GM11168 (cell line): ENCODE measurements around the gene MTCP1.

ENCODE experiments used
- in situ Hi-C: fragments of 300-500 bp; cut with MboI; formaldehyde crosslinking; loops from one replicate; pipeline ENCODE4 v1.12.0; 2022; ENCODE audit warnings: low sequenced_read_pairs; ENCODE audit not compliant: unreplicated experiment

The MTCP1 gene

DNA sequence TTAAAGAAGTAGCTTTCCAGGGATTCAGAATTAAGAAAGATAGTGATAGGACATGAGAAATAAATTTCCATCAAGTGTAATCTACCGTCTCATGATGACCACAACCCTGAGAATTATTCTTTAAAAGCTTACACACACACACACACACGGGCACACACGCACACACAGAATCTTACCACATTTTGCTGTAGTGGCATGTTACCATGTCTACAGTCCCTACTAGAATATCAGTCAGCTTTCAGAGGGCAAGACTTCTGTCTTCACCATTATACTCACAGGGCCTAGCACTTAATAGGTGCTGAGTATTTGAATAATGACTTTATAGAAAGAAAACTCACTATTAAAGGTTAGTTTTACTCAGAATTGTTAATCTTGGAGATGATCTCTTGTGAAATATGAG, 15.4 kb downstream of the MTCP1 start:
- in situ Hi-C loops: loop anchor here (5.0 kb wide), 1 partner anchor 73 kb away; no protein-coding TSS in a partner anchor

DNA sequence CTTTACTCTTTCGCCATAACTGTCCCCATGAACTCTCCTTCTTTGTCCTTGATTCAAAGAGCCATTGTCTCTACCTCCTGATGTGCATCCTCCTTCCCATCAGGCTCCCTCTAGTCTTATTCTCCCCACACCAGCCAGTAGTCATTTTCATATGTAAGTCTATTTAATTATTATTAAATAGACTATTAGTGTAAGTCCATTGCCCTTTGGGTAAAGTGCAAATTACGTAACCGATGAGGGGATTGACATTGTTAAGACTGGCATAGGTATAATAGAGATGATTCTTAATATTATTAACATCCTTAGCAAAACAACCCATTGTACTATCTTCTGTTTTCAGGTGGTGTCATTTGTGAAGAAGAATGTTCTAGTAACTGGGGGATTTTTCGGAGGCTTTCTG, 16.7 kb downstream of the MTCP1 start:
- in situ Hi-C loops: no loop called here

DNA sequence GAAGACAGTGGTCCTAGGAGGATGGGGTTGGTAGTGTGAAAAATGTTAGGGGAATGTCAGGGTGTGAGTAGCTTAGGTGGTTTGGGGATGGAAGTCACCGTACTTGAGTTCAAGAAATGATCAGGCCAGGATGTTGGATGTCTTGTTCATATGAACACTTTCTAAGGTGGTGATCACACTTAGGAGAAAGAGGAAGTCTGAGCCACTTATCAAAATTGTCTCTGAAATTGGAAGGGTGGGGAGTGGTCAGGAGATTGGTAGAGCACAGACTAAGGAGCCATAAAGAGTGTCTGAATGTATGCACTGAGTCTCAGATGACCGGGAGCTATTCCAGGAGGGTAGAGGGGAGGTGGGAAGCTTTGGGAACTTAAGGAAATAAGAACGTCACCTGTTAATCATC, 17.3 kb downstream of the MTCP1 start:
- in situ Hi-C loops: no loop called here

DNA sequence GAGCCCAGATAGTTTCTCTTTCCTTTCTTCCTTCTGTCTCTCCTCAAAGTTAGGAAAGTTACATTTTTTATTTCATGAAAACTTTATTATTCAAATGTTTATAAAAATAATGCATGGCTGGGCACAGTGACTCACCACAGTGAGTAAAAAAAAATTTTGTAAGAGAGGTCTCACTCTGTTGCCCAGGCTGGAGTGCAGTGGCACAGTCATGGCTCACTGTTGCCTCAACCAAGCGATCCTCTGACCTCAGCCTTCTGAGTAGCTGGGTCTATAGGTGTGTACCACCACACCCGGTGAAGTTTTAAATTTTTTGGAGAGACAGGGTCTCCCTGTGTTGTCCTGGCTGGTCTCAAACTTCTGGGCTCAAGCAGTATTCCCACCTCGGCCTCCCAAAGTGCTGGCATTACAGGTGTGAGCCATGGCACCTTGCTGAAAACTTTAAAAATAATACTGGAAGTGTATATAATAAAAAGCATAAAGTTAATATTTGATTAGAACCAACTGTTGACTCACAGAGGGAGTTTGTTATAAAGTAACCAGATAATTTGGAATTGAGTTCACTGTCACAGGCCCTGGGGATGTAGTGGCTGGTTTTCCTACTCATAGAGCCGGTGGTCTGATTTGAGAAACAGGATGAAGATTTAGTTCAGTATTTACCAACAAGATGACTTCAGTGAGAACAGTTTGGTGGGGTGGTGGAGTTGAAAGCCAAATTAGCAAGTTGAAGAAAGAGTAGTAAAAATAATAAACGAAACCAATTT, 18.0 kb downstream of the MTCP1 start:
- in situ Hi-C loops: no loop called here

DNA sequence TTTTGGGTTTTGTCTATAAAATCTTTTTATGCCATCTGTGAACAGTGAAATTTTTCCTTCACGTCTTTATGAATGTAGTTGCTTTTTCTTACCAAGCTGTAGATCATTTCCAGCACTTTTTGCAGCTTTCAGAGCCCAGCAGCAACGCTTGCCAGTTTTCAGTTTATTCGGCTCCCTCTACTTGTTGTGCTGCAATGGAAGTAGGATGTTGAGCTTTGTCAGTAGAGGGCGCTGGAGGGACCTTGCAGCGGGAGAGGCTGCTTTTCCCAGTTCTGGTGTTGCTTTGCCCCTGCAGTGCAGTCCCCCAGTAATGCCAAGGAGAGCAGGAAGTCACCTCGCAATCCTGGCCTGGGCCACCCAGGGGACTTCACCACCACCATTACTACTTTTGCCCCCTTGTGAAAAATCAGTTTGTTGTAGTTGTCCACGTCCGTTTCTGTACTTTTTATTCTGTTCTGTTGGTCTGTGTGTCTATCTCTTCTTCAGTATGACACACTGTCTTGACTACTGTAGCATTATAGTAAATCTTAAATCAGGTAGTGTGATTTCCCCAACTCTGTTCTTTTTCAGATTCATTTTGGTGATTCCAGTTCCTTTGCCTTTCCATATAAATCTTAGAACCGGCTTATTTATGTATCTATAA, 21.8 kb downstream of the MTCP1 start:
- in situ Hi-C loops: no loop called here

DNA sequence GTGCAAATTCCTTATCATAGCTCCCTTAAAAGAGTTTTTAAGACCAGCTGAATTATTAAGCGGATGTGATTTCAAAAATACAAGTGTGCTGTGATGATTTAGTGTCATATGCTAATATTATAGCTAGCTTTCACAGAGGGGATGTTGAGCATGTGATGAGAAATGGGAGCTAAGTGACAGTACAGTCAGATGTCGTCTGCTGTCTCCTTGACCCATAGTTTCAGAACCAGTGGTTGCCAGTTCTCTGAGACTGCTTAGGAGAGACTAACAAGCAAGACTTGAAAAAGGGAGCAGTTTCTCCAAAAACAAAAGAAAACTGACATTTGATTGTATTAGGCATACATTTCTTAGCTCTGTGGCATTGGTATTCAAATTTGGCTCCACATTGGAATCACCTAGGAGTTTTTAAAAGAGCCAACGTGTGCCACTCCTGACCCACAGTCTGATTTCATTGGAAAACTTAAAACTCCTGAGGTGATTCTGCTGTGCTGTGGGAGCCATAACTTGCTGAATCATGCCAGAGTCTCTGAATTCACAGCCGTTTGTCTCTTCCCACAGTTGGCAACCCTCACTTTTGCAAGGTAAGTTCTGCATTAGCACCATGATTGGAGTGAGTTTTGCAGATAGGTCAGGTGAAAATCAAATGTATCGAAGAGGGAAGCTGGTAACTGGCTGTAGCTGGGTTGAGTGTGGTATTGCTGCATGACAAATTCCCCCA, 24.0 kb downstream of the MTCP1 start:
- in situ Hi-C loops: no loop called here

DNA sequence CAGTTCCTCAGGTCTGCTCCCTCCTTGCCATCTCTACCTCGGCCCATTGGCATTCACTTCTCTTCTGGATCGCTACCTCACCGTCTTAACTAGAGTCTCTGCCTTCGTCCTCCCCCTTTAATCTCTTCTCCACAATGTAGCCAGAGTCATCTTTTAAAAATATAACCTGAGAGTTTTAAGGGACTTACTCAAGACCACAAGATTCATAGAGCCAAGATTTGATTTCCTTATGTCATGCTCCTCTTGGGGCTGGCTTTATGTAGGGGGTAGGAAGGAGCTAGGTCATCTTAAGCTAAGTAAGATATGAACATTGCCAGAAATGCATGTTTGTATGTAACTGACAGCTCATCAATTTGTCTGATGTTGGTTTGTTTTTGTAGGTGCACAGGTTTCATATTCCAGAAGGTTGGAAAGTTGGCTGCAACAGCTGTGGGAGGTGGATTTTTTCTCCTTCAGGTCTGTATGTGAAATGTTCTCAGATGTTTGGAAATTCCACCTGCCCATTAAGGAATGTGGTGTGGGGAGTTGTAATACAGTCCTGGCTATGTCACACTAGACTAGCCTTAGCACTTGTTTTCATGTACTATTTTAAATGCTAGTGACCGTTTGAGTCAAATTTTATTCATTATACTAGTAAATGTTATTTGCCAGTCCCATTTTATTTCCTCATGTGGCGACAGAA, 24.7 kb downstream of the MTCP1 start:
- in situ Hi-C loops: no loop called here

DNA sequence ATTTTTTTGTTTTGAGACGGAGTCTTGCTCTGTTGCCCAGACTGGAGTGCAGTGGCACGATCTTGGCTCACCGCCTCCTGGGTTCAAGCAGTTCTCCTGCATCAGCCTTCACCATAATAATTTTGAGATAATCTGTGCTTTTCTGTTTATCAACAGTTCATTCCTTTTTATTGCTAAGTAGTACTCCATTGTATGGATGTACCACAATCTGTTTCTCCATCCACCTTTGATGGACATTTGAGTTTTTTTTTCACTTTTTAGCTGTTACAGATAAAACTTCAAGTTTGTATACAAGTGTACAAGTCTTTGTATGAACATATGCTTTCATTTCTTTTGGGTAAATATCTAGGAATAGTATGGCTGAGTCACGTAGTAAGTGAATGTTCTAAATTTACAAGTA, 35.2 kb downstream of the MTCP1 start:
- in situ Hi-C loops: no loop called here

DNA sequence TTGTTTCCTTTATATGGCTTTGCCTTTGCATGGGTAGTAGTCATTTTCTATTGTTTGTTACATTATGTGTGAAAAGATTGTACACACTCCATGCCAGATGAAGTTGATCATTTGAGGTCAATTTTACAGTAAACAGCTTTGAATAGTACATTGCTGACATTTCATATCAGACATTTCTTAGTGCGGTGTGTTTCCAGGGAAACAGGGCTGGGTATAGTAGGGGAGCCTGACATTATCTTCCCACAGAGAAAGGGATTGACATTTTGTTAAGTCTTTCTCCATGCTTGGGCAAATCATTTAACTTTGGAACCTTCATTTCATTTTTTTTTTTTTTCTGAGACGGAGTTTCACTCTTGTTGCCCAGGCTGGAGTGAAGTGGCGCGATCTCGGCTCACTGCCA, 39.3 kb downstream of the MTCP1 start:
- in situ Hi-C loops: no loop called here

DNA sequence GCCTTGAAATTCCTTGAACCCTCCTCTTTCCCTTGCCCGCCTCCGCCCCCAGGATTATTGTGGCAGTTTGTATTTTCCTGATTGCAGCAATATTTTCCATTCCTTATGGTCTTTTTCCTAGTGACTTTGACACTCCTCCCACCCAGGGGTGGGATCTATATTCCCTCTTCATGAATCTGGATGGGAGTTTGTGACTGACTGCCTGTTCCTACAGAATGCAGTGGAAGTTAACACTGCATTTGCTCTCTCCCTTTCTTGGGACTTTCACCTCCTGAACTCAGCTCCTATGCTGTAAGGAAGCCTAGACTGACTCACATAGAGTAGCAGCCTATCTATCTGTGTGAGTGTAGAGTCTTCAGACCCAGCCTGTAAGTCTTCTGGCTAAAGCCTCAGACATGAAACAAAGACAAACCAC, 42.1 kb downstream of the MTCP1 start:
- in situ Hi-C loops: no loop called here

DNA sequence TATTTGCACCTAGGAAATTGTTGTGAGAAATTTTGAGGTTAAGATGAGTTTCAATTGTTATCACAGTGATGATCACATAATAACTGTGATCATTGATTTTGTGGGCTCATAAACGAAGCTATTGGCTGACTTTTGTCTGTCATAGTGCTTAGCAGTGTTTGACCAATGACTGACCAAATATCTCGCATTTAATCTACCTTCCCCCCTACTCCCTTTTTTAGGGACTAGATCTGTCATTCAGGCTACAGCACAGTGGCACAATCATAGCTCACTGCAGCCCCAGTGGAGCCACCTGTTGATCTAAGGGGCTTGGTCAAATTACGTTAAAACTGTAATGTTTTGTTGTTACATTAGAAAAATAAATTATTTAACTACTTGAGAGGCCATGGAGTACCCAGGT, 42.8 kb downstream of the MTCP1 start:
- in situ Hi-C loops: no loop called here

DNA sequence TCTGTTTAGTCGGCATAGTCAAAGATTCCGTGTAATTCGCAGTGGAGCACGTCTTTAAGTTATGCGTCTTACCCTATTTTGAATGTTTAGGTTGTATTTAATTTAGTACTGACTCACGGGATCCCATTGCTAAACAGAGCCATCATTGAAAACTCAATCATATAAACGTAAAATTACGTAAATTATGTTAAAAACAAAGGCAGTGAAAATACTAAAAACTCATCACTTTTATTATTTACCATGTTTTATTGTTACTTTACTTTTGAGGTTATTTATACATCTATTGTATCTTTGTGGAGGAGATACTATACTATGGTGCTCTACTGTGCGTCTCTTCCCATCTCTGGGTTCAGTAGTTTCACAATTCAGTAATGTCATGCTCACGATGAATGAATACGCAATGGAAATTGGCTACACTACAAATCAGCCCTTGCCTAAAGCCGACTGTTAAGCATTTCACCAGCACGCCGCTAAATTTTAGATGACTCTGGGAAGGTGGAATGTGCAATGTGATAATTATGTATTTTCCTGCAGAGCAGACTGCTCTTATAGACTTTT, 43.3 kb downstream of the MTCP1 start:
- in situ Hi-C loops: no loop called here

DNA sequence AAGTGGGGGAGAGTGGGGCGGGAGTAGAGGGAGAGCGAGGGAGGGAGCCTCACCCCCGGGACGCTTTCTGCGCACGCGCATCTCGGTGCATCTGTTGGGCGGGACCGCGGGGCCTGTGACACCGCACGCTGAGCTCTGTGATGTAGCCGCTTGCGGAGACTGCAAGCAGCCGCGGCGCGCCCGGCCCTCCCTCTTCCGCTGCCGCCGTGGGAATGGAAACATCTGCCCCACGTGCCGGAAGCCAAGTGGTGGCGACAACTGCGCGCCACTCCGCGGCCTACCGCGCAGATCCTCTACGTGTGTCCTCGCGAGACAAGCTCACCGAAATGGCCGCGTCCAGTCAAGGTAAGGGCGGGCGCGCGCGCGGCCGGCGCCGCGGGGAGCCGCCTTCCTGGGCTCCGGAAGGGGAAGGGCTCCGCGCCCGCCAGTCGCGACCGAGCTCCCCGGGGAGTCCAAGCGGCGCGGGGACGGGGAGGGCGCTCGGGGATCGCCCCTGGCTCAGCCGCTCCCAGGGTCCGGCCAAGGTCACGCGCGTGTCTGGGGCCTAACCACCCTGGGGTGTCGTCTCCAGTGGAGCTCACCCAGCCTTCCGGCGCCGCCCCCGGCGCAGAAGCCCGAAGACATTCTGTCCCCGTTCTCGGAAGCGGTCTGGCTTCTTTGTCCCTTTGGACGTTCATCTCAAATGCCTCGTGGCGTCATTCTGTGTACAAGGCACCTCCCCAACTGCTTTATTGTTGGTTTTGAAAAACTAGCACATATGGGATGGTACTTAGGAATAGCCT, 44.0 kb downstream of the MTCP1 start, which contains the start of gene FUNDC2:
Gene FUNDC2 (plus strand): TSS at position 118 of the 782 bp plus-strand sequence. CDS start 95 bp downstream, at position 213.
- in situ Hi-C loops: no loop called here

DNA sequence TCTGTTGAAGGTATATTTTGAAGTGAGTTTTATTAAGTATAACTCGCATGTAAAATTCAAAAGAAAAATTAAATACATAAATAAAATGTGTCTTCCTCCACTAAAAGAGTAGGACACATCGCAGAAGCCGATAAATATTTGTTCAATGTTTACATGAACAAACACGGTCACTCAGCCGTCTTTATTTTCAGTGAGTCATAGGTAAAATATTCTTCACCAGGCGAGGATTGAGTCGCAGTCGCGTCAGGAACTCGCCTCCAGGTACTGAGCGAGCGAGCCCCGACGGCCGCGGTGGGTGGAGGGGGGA, 44.6 kb downstream of the MTCP1 start:
- in situ Hi-C loops: no loop called here

DNA sequence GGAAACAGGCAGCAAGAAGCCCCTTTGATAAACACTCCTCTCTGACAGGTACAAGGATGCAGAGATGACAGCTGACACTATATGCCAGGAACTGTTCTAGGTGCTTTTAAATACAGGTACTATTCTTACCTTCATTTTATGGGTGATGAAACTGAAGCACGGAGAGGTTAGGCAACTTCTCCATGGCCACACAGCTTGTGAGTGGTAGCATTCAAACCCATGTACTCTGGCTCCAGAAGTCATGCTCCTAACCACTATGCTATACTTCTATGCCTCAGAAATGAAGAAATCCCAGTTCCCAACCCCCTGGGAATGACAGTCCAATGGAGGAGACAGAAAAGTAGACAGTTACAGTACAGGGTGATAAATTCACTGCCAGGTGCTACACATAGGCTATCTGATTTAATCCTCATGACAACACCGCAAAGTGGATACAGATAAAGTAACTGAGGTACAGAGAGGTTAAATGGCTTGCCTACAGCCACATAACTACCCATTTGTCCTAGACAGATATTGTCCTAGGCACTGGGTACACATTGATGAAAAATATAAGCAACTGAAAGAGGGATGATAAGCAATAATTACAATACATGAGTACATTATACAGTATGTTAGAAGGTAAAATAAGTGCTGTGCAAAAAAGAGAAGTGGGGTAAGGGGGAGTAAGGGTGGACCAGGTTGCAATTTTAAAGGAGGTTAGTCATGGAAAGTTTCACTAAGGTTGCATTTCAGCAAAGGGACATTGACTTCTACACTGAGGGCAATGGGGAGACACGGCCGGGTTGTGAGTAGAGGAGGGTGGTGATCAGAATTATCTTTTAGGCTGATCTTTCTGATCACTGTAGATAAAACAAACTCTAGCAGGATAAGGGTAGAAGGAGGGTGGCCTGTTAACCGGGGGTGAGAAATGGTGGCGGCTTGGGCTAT, 46.8 kb downstream of the MTCP1 start:
- in situ Hi-C loops: no loop called here

DNA sequence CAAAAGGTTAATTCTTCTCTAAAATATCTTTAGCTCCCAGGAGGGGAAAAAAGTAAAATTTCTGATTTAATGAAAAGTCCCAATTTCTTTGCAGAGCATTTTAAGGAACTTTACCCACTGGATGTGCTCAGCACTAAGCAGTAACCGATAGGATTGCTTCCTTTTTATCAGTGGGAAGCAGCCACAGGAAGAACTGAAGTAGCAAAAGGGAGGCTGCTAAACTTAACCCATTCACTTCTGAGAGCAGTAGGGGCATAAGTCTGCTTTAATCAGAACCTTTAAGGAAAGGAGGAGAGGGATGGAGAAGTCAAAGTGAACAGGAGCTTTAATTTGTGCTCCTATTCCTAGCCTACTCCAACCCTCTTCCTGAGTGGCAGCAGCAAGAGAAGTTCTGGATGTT, 48.4 kb downstream of the MTCP1 start, which contains the start of gene F8:
Gene F8 (minus strand): TSS at position 139 of the 400 bp plus-strand sequence. CDS start 171 bp downstream, outside the sequence.
- in situ Hi-C loops: no loop called here

DNA sequence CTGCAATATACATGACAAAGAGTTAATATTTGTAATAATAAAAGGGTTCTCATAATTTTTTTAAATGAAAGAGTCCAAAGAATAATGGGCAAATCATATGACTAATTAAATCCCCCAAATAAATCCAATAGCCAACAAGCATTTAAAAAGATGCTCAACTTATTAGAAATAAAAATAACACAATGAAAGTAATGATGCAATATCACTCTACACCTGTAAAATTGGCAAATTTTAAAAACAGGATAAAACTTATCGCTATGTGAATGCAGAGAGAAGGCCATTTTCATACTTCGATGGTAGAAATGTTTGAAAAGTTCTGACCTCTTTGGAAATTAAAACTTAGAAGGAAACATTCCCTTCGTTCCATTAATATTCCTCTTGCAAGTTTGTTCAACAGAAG, 50.3 kb downstream of the MTCP1 start:
- in situ Hi-C loops: no loop called here
